ENCODE results near the gene AFF1. TPM values are rescaled to one million over a fixed set of nuclear protein-coding genes. Genes with fewer than 3 reads are reported as not detected.

AFF1 gene
- total RNA-seq, 1 donor from 2014 or later = 99.9 TPM

DNA sequence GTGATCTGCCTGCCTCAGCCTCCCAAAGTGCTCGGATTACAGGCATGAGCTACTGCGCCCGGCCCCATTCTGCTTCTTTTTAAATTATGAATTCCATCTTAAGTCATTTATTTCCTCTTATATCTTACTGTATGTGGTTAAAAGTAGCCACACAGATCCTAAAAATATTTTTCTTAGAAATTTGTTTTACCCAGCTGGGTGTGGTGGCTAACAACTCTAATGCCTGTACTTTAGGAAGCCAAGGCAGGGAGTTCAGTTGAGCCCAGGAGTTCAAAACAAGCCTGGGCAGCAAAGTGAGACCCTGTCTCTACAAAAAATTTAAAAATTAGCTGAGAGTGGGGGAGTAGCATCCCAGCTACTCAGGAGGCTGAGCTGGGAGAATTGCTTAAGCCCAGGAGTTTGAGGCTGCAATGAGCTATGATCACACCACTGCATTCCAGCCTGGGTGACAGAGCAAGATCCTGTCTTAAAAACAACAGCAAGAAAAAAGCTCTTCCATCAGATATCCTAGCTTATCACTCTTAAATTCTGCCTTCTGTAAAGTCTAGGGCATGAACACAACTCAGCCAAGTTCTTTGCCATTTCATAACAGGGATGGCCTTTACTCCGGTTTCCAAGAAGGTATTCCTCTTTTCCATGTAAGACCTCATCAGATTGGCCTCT lies 15.1 kb upstream of the AFF1 start:
- Histone ChIP-seq H3K9me3 (no peaks in the 10 kb centered on the region), H3K27me3 (no peaks in the 10 kb centered on the region), H3K36me3 (no peaks in the 10 kb centered on the region), H3K4me3 (no peak overlapping the region), H3K4me1 (peaks cover 5% of the 10 kb centered on the region), H3K27ac (no peak overlapping the region)
- intact Hi-C loops (cut with DNase I) = loop anchor here (5.0 kb wide), 1 partner anchor 173 kb away; no protein-coding TSS in a partner anchor
- TF ChIP-seq POLR2AphosphoS5 (IDR thresholded peaks at IDR 0.05; ENCODE audit: insufficient read depth in 1 of 2, low read depth in 1 of 2) = no peak
- no peak for TF ChIP-seq POLR2A (IDR thresholded peaks at IDR 0.05)
- TF ChIP-seq, protein P1, sequence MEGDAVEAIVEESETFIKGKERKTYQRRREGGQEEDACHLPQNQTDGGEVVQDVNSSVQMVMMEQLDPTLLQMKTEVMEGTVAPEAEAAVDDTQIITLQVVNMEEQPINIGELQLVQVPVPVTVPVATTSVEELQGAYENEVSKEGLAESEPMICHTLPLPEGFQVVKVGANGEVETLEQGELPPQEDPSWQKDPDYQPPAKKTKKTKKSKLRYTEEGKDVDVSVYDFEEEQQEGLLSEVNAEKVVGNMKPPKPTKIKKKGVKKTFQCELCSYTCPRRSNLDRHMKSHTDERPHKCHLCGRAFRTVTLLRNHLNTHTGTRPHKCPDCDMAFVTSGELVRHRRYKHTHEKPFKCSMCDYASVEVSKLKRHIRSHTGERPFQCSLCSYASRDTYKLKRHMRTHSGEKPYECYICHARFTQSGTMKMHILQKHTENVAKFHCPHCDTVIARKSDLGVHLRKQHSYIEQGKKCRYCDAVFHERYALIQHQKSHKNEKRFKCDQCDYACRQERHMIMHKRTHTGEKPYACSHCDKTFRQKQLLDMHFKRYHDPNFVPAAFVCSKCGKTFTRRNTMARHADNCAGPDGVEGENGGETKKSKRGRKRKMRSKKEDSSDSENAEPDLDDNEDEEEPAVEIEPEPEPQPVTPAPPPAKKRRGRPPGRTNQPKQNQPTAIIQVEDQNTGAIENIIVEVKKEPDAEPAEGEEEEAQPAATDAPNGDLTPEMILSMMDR (IDR thresholded peaks at IDR 0.05) = no peak
- no peak for DNase-seq (ENCODE audit: extremely low spot score in 2 of 2)

DNA sequence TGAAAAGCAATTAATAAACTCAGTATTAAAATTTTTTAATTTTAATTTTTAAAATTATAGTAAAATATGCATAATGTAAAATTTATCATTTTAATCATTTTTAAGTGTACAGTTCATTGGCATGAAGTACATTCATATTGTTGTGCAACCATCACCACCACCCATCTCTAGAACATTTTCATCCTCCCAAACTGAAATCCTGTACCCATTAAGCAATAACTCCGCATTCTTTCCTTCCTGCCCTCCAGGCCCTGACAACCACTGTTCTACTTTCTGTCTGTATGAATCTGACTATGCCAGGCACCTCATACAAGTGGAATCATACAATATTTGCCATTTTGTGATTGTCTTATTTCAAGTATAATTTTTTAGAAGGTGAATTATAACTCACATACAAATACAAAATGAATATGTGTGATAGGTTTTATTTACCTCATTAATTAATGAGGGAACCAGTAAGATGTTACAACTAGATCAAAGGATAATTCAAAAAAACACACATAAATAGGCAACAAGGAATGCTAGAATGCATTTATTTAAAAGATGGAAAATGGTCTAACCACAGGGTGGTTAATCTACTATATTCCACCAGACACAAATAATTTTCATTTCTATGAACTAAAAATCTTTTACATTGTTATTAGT lies 13.1 kb upstream of the AFF1 start:
- no peaks in the 10 kb centered on the region for H3K36me3 ChIP-seq
- intact Hi-C loops (cut with DNase I) = loop anchor here (5.0 kb wide), 1 partner anchor 171 kb away; no protein-coding TSS in a partner anchor
- TF ChIP-seq POLR2AphosphoS5 (IDR thresholded peaks at IDR 0.05; ENCODE audit: insufficient read depth in 1 of 2, low read depth in 1 of 2) (no peak), POLR2A (IDR thresholded peaks at IDR 0.05) (no peak)
- TF ChIP-seq, protein P1 (IDR thresholded peaks at IDR 0.05) = no peak
- H3K27me3 ChIP-seq = no peaks in the 10 kb centered on the region
- H3K4me3 ChIP-seq = no peak overlapping the region
- H3K27ac ChIP-seq = no peak overlapping the region
- no peak for DNase-seq (ENCODE audit: extremely low spot score in 2 of 2)
- no peaks in the 10 kb centered on the region for H3K9me3 ChIP-seq
- H3K4me1 ChIP-seq = peaks cover 5% of the 10 kb centered on the region

DNA sequence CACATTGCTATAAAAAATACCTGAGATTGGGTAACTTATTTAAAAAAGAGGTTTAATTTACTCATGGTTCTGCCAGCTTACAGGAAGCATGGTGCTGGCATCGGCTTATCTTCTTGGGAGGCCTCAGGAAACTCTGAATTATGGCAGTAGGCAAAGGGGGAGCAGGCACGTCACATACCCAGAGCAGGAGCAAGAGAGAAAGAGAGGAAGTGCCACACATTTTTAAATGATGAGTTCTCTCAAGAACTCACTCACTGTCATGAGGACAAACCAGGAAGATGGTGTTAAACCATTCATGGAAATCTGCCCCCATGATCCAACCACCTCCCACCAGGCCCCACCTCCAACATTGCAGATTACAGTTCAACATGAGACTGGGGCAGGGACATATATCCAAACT lies 10.0 kb upstream of the AFF1 start:
- peaks cover 13% of the 10 kb centered on the region for H3K4me1 ChIP-seq
- no peak overlapping the region for H3K27ac ChIP-seq
- no peak overlapping the region for H3K4me3 ChIP-seq
- DNase-seq (ENCODE audit: extremely low spot score in 2 of 2) = peak in 1 of 2 donors; percentile 56
- H3K27me3 ChIP-seq = no peaks in the 10 kb centered on the region
- intact Hi-C loops (cut with DNase I) = loop anchor here (5.0 kb wide), 2 partner anchors 167 to 292 kb away; no protein-coding TSS in a partner anchor
- H3K36me3 ChIP-seq = no peaks in the 10 kb centered on the region
- TF ChIP-seq POLR2AphosphoS5 (IDR thresholded peaks at IDR 0.05; ENCODE audit: insufficient read depth in 1 of 2, low read depth in 1 of 2) (no peak), POLR2A (IDR thresholded peaks at IDR 0.05) (no peak)
- TF ChIP-seq, protein P1 (IDR thresholded peaks at IDR 0.05) = no peak
- no peaks in the 10 kb centered on the region for H3K9me3 ChIP-seq

GRCh38 chr4:86926435-86927086 lies 8.2 kb upstream of the AFF1 start:
- TF ChIP-seq POLR2A (IDR thresholded peaks at IDR 0.05) = no peak
- no peak for TF ChIP-seq POLR2AphosphoS5 (IDR thresholded peaks at IDR 0.05; ENCODE audit: insufficient read depth in 1 of 2, low read depth in 1 of 2)
- TF ChIP-seq, protein P1 (IDR thresholded peaks at IDR 0.05) = no peak
- H3K4me3 ChIP-seq = no peak overlapping the region
- H3K27ac ChIP-seq = peak overlapping the region; percentile 74
- no peaks in the 10 kb centered on the region for H3K27me3 ChIP-seq
- intact Hi-C loops (cut with DNase I) = loop anchor here (5.0 kb wide), 1 partner anchor 291 kb away; no protein-coding TSS in a partner anchor
- no peaks in the 10 kb centered on the region for H3K9me3 ChIP-seq
- peaks cover 11% of the 10 kb centered on the region for H3K4me1 ChIP-seq
- DNase-seq (ENCODE audit: extremely low spot score in 2 of 2) = peak in 1 of 2 donors; percentile 56
- H3K36me3 ChIP-seq = peaks cover 0 to 5% of the 10 kb centered on the region in 2 donors
